K562 (cell line): Measurements from ENCODE around the gene MYH9. TPM values are rescaled to one million over a fixed set of nuclear protein-coding genes. Genes with fewer than 3 reads are reported as not detected.

ENCODE experiments used
- ATAC-seq: fragments of 200-7000 bp; cut with Tn5 transposase; 3 replicates; pipeline ENCODE4 v1.9.1; 2020; ENCODE audit warnings: moderate library complexity
- BruUV-seq: library from RNA; stranded (reverse); fragments of 400-500 nt; replicated peaks from 2 replicates; lab custom pipeline; 2021; lab: Mats Ljungman, UMichigan
- CTCF ChIA-PET: fragments of 300-600 bp; formaldehyde crosslinking; extraction: SDS; loops from one replicate; lab custom pipeline; 2021; ENCODE audit warnings: low intra/inter-chr PET ratio; lab: Yijun Ruan, JAX
- POLR2A ChIA-PET: fragments of 300-600, 350-650 bp; sonication (Branson Sonifier 250); formaldehyde crosslinking; extraction: SDS; loops from one replicate; lab custom pipeline; 2021; ENCODE audit warnings: antibody characterized with exemption, inconsistent platforms; lab: Yijun Ruan, JAX
- DNase-seq, 4 experiments: peaks; one replicate each; pipeline versions ENCODE4 v3.0.0 to v3.0.0-alpha.2; 2011 to 2018; ENCODE audit warnings: low spot score in 3 of 4, mixed read lengths in 3 of 4; ENCODE audit errors: extremely low read depth in 1 of 4
- FAIRE-seq: peaks from 2 replicates; lab custom pipeline; 2011; peaks lifted over from hg19 to GRCh38; lab: Jason Lieb, UNC
- H2AFZ ChIP-seq: 2 replicates; pipeline ENCODE4 v1.6.0; 2011; ENCODE audit warnings: low read depth, low read length, control low read depth, inconsistent platforms
- H3K27ac ChIP-seq: fragments of 200-600 bp; 3 replicates; pipeline ENCODE4 v1.8.0; 2011; ENCODE audit warnings: low read depth, mild to moderate bottlenecking, control low read depth, inconsistent platforms, low read length, moderate library complexity, mixed read lengths; ENCODE audit errors: extremely low read depth
- H3K27me3 ChIP-seq, 2 experiments: fragments of 300-600 bp in 1 of 2; 2 replicates in 1 of 2; 3 replicates in 1 of 2; pipeline versions ENCODE4 v1.6.0 to v1.8.0; 2011; ENCODE audit warnings: inconsistent platforms in 2 of 2, low read length in 2 of 2, mild to moderate bottlenecking in 1 of 2, mixed read lengths in 1 of 2, moderate library complexity in 1 of 2; ENCODE audit not compliant: control insufficient read depth in 2 of 2, insufficient read depth in 2 of 2
- H3K36me3 ChIP-seq: fragments of 300-600 bp; 3 replicates; pipeline ENCODE4 v1.8.0; 2011; ENCODE audit warnings: mild to moderate bottlenecking, low read length, inconsistent platforms; ENCODE audit not compliant: control insufficient read depth, insufficient read depth
- H3K4me1 ChIP-seq, 2 experiments: fragments of 200-600 bp in 1 of 2; replicated peaks in 1 of 2; 2 replicates in 1 of 2; 3 replicates in 1 of 2; pipeline versions ENCODE4 v1.5.1 to v1.8.0; 2011; ENCODE audit warnings: inconsistent platforms in 2 of 2, low read length in 2 of 2, mild to moderate bottlenecking in 1 of 2, mixed read lengths in 1 of 2, moderate library complexity in 1 of 2; ENCODE audit not compliant: control insufficient read depth in 2 of 2, insufficient read depth in 2 of 2
- H3K4me2 ChIP-seq: 2 replicates; pipeline ENCODE4 v1.6.1; 2011; ENCODE audit warnings: low read length, control low read depth, inconsistent platforms, mixed read lengths; ENCODE audit not compliant: insufficient read depth
- H3K4me3 ChIP-seq: fragments of 200-600 bp; sonication (generic), shearing (Covaris generic); 2 replicates; pipeline ENCODE4 v1.5.1; 2016; ENCODE audit warnings: control low read depth, inconsistent platforms
- H3K79me2 ChIP-seq: fragments of 200-600 bp; 3 replicates; pipeline ENCODE4 v1.8.0; 2011; ENCODE audit warnings: low read length, inconsistent platforms; ENCODE audit not compliant: control insufficient read depth, insufficient read depth
- H3K9ac ChIP-seq, 2 experiments: 2 replicates each; pipeline versions ENCODE4 v1.6.0 to v1.6.1; 2011; ENCODE audit warnings: low read depth in 2 of 2, low read length in 2 of 2, control low read depth in 1 of 2, inconsistent platforms in 1 of 2, mild to moderate bottlenecking in 1 of 2, mixed read lengths in 1 of 2; ENCODE audit not compliant: insufficient read depth in 1 of 2
- H3K9me1 ChIP-seq: one replicate; pipeline ENCODE4 v1.6.0; 2011; ENCODE audit warnings: inconsistent platforms, mild to moderate bottlenecking, low read length, moderate library complexity; ENCODE audit not compliant: control insufficient read depth, insufficient read depth
- H3K9me3 ChIP-seq: replicated peaks from 2 replicates; pipeline ENCODE4 v1.5.1; 2011; ENCODE audit warnings: low read depth, low read length, inconsistent platforms; ENCODE audit not compliant: control insufficient read depth, insufficient read depth
- H4K20me1 ChIP-seq: replicated peaks from 2 replicates; pipeline ENCODE4 v1.6.1; 2011; ENCODE audit warnings: low read length, inconsistent platforms, mixed read lengths; ENCODE audit not compliant: control insufficient read depth, insufficient read depth
- CBFB ChIP-seq: sonication (generic); formaldehyde crosslinking; IDR thresholded peaks from 2 replicates; pipeline ENCODE4 v1.4.0; 2020; ENCODE audit warnings: mild to moderate bottlenecking, missing genetic modification reagents
- EP400 ChIP-seq: fragments of 450-650 bp; IDR thresholded peaks from 2 replicates; pipeline ENCODE4 v1.6.1; 2017; ENCODE audit warnings: antibody characterized with exemption, mild to moderate bottlenecking, moderate library complexity
- ERF ChIP-seq: fragments of 450-650 bp; formaldehyde crosslinking; IDR thresholded peaks from 2 replicates; pipeline ENCODE4 v1.4.0; 2020; ENCODE audit warnings: mild to moderate bottlenecking, mixed read lengths
- HDAC6 ChIP-seq: IDR thresholded peaks from 2 replicates; pipeline ENCODE4 v1.6.1; 2012; ENCODE audit warnings: low read depth, mild to moderate bottlenecking, control low read depth, inconsistent platforms, low read length, moderate library complexity
- MTF1 ChIP-seq: fragments of 250-450 bp; sonication (Bioruptor Pico); IDR thresholded peaks from 2 replicates; pipeline ENCODE4 v1.9.0; 2021; ENCODE audit warnings: moderate library complexity, mild to moderate bottlenecking, inconsistent platforms, borderline replicate concordance
- RB1 ChIP-seq: fragments of 450-650 bp; IDR thresholded peaks from 2 replicates; pipeline ENCODE4 v1.6.1; 2017; ENCODE audit warnings: low read depth, mild to moderate bottlenecking
- ZC3H11A ChIP-seq: IDR thresholded peaks from 2 replicates; pipeline ENCODE4 v1.6.1; 2012; ENCODE audit warnings: low read depth, low read length, improper control_type of control experiment
- ZNF696 ChIP-seq: fragments of 250-450 bp; sonication (Bioruptor Pico); conservative IDR thresholded peaks from 2 replicates; pipeline ENCODE4 v1.4.0; 2020; ENCODE audit warnings: mild to moderate bottlenecking, moderate library complexity
- WGBS: fragments of 100-300 bp; shearing (Covaris generic); methylation state at CpG from one replicate; pipeline ENCODE4 v1.1.6; 2016; ENCODE audit warnings: low coverage, mixed read lengths; ENCODE audit not compliant: insufficient coverage; ENCODE audit errors: missing lambda C conversion rate; 5-methylcytosine and 5-hydroxymethylcytosine counted together
- in situ Hi-C: fragments of 300-500 bp; cut with MboI; formaldehyde crosslinking; loops from 4 replicates; pipeline ENCODE4 v1.15.0; 2018; ENCODE audit warnings: inconsistent platforms, mixed read lengths
- intact Hi-C: fragments of 100-400 bp; cut with micrococcal nuclease; formaldehyde crosslinking; loops from 2 replicates; pipeline ENCODE4 v1.14.2; 2022
- polyA plus RNA-seq, 8 experiments: library from polyadenylated mRNA; depleted of rRNA in 4 of 8; stranded (reverse) in 5 of 8; unstranded in 3 of 8; fragments of >200 nt; fragmentation: Nextera tagmentation in 2 of 8; fragmentation: Illumina TruSeq in 1 of 8; extraction: Ambion mirVana in 2 of 8; extraction: Trizol in 1 of 8; gene quantifications; 2 replicates each; pipeline versions ENCODE4 v1.2.1 to v1.2.3, GENCODE V29; 2011 to 2014; ENCODE audit warnings: inconsistent platforms in 1 of 8, missing spikeins in 1 of 8
- total RNA-seq, 7 experiments: library from RNA; depleted of rRNA in 6 of 7; stranded (reverse); fragments of >200 nt in 6 of 7; fragmentation: Illumina TruSeq in 2 of 7; extraction: Trizol in 2 of 7; gene quantifications; 2 replicates each; pipeline versions ENCODE4 v1.2.1 to v1.2.3, GENCODE V29; 2011 to 2021; ENCODE audit warnings: low replicate concordance in 1 of 7
- TF ChIP-seq, protein P1 (sequence below): fragments of 450-650 bp; IDR thresholded peaks from 2 replicates; pipeline ENCODE4 v1.6.1; 2016; ENCODE audit warnings: antibody characterized with exemption
- TF ChIP-seq, protein P2 (sequence below): fragments of 250-450 bp; sonication (Bioruptor Pico); IDR thresholded peaks from 2 replicates; pipeline ENCODE4 v1.5.1; 2021; ENCODE audit warnings: mild to moderate bottlenecking
- TF ChIP-seq, protein P3 (sequence below): sonication (generic); formaldehyde crosslinking; IDR thresholded peaks from 2 replicates; pipeline ENCODE4 v1.8.0; 2022; ENCODE audit warnings: mild to moderate bottlenecking, low read depth, missing genetic modification reagents

Gene MYH9
- total and polyA plus RNA-seq, 9 of the 15 experiments (the other 6 are each of a cell fraction or from before 2014, with no cell fraction given), result 0.71 to 111 (median 24.6) TPM

DNA sequence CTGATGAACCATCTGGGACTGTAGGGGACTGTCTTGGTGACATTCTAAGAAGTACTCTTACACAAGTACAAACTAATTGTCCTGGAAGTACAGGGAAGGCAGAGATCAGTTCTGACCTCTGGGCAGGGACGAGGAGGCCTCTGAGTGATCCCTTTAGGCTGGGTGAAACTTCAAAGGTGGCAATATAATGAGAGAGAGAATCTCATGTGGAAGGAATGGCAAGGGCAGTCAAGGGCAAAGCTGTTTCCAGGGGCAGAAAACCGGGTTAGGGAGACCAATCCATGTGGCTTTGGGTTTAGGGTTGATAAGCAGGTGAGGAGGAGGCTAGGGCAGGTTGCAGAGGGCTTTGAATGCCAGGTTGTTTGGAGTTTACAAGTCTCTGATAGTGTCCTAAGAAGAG lies 21.3 kb upstream of the MYH9 start:
- Histone ChIP-seq H4K20me1 (no peaks in the 10 kb centered on the region), H3K36me3 (no peaks in the 10 kb centered on the region), H3K4me3 (no peak overlapping the region), H3K9me3 (no peaks in the 10 kb centered on the region), H3K4me2 (no peak overlapping the region), H3K79me2 (no peaks in the 10 kb centered on the region), H2AFZ (no peak overlapping the region), H3K9me1 (no peaks in the 10 kb centered on the region), H3K27me3 (no peaks in the 10 kb centered on the region), H3K27ac (no peak overlapping the region; the same call in 2 of the 3 replicates), H3K9ac (no peak overlapping the region; a peak in 1 of 4 replicates), H3K4me1 (peaks cover 4 to 10% of the 10 kb centered on the region in 2 experiments; a peak in 3 of 5 replicates)
- TF ChIP-seq ERF (CRISPR knock-in tag) (no peak), CBFB (no peak), ZC3H11A (no peak), HDAC6 (no peak), RB1 (no peak), EP400 (no peak), MTF1 (CRISPR knock-in tag) (no peak), ZNF696 (CRISPR knock-in tag) (no peak)
- TF ChIP-seq, protein P1, sequence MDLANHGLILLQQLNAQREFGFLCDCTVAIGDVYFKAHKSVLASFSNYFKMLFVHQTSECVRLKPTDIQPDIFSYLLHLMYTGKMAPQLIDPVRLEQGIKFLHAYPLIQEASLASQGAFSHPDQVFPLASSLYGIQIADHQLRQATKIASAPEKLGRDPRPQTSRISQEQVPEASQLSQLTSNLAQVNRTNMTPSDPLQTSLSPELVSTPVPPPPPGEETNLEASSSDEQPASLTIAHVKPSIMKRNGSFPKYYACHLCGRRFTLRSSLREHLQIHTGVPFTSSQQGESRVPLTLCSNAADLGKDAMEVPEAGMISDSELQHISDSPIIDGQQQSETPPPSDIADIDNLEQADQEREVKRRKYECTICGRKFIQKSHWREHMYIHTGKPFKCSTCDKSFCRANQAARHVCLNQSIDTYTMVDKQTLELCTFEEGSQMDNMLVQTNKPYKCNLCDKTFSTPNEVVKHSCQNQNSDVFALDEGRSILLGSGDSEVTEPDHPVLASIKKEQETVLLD, result no peak
- TF ChIP-seq, protein P2, sequence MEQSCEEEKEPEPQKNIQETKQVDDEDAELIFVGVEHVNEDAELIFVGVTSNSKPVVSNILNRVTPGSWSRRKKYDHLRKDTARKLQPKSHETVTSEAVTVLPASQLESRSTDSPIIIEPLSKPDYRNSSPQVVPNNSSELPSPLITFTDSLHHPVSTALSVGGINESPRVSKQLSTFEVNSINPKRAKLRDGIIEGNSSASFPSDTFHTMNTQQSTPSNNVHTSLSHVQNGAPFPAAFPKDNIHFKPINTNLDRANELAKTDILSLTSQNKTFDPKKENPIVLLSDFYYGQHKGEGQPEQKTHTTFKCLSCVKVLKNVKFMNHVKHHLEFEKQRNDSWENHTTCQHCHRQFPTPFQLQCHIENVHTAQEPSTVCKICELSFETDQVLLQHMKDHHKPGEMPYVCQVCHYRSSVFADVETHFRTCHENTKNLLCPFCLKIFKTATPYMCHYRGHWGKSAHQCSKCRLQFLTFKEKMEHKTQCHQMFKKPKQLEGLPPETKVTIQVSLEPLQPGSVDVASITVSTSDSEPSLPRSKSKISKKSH (CRISPR knock-in tag), result no peak
- TF ChIP-seq, protein P3, sequence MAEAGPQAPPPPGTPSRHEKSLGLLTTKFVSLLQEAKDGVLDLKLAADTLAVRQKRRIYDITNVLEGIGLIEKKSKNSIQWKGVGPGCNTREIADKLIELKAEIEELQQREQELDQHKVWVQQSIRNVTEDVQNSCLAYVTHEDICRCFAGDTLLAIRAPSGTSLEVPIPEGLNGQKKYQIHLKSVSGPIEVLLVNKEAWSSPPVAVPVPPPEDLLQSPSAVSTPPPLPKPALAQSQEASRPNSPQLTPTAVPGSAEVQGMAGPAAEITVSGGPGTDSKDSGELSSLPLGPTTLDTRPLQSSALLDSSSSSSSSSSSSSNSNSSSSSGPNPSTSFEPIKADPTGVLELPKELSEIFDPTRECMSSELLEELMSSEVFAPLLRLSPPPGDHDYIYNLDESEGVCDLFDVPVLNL (CRISPR knock-in tag), result no peak
- intact Hi-C loops, result no loop called here
- ATAC-seq, result no peak
- BruUV-seq, result no TSS peak
- ChIA-PET POLR2A (no interaction called here), CTCF (no interaction called here)
- 36% methylated on average over 2 of the region's 2 CpGs for WGBS
- FAIRE-seq, result no peak
- no peak for DNase-seq
- in situ Hi-C loops, result no loop called here
